OCI-LY7 (cell line): Measurements from ENCODE around the gene GRIK1. TPM values are rescaled to one million over a fixed set of nuclear protein-coding genes. Genes with fewer than 3 reads are reported as not detected.

ENCODE experiments used
- BruUV-seq: library from RNA; stranded (reverse); fragments of 400-500 nt; replicated peaks from 2 replicates; lab custom pipeline; 2021; lab: Mats Ljungman, UMichigan
- CTCF ChIA-PET: fragments of 300-600 bp; sonication (Branson Sonifier 250); formaldehyde crosslinking; loops from one replicate; lab custom pipeline; 2022; ENCODE audit warnings: antibody characterized with exemption; ENCODE audit not compliant: unreplicated experiment; lab: Charles Lee
- POLR2A ChIA-PET: fragments of 300-600 bp; sonication (Branson Sonifier 250); formaldehyde crosslinking; loops from one replicate; lab custom pipeline; 2022; ENCODE audit warnings: antibody characterized with exemption; lab: Charles Lee
- DNase-seq: peaks from one replicate; pipeline ENCODE4 v3.0.0-alpha.2; 2015; ENCODE audit warnings: low spot score
- H2AFZ ChIP-seq: fragments of 200-600 bp; sonication (generic), shearing (Covaris generic); 2 replicates; pipeline ENCODE4 v1.6.1; 2014; ENCODE audit warnings: mild to moderate bottlenecking, antibody characterized with exemption, low read length, moderate library complexity
- H3K27ac ChIP-seq: fragments of 200-600 bp; sonication (generic); 2 replicates; pipeline ENCODE4 v1.5.1; 2014; ENCODE audit warnings: mixed run types, low read depth, mild to moderate bottlenecking, moderate library complexity, low read length, inconsistent platforms; ENCODE audit not compliant: poor library complexity, severe bottlenecking
- H3K36me3 ChIP-seq: fragments of 200-600 bp; sonication (generic); 2 replicates; pipeline ENCODE4 v1.6.1; 2014; ENCODE audit warnings: mild to moderate bottlenecking, antibody characterized with exemption, low read length, moderate library complexity, mixed read lengths; ENCODE audit not compliant: insufficient read depth
- H3K4me1 ChIP-seq: fragments of 200-600 bp; sonication (generic); 2 replicates; pipeline ENCODE4 v1.5.1; 2014; ENCODE audit warnings: mild to moderate bottlenecking, low read length; ENCODE audit not compliant: insufficient read depth, poor library complexity, severe bottlenecking
- H3K4me2 ChIP-seq: fragments of 200-600 bp; sonication (generic); 2 replicates; pipeline ENCODE4 v1.6.1; 2014; ENCODE audit warnings: mild to moderate bottlenecking, low read length
- H3K4me3 ChIP-seq: fragments of 200-600 bp; sonication (generic); 2 replicates; pipeline ENCODE4 v1.5.1; 2014; ENCODE audit warnings: mild to moderate bottlenecking, low read depth, low read length; ENCODE audit not compliant: poor library complexity, severe bottlenecking
- H3K79me2 ChIP-seq: fragments of 200-600 bp; sonication (generic); 2 replicates; pipeline ENCODE4 v1.6.1; 2016; ENCODE audit warnings: low read depth, mild to moderate bottlenecking, low read length, moderate library complexity, mixed read lengths; ENCODE audit not compliant: insufficient read depth
- H3K9me2 ChIP-seq: fragments of 200-600 bp; sonication (generic); 2 replicates; pipeline ENCODE4 v1.6.1; 2016; ENCODE audit warnings: mild to moderate bottlenecking, low read length, mixed read lengths; ENCODE audit not compliant: insufficient read depth
- H3K9me3 ChIP-seq: fragments of 200-600 bp; sonication (generic); 2 replicates; pipeline ENCODE4 v1.6.1; 2014; ENCODE audit warnings: mild to moderate bottlenecking, mixed run types, low read length, mixed read lengths
- H4K20me1 ChIP-seq: fragments of 200-600 bp; sonication (generic); 2 replicates; pipeline ENCODE4 v1.6.1; 2014; ENCODE audit warnings: mild to moderate bottlenecking, antibody characterized with exemption, low read length, moderate library complexity, mixed read lengths; ENCODE audit not compliant: insufficient read depth
- EZH2phosphoT487 ChIP-seq: fragments of 200-600 bp; sonication (generic); IDR thresholded peaks from 2 replicates; pipeline ENCODE4 v1.6.1; 2018; ENCODE audit warnings: low read depth, borderline replicate concordance, mild to moderate bottlenecking, mixed run types, antibody characterized with exemption, low read length, moderate library complexity, mixed read lengths
- intact Hi-C: fragments of 100-400 bp; cut with micrococcal nuclease; formaldehyde crosslinking; loops from one replicate; pipeline ENCODE4 v1.10.0; 2022; ENCODE audit not compliant: unreplicated experiment
- total RNA-seq, 2 experiments: library from RNA; depleted of rRNA in 1 of 2; stranded (reverse); fragments of >200 nt in 1 of 2; shearing (Covaris generic) in 1 of 2; gene quantifications; 2 replicates each; pipeline ENCODE4 v1.2.3, GENCODE V29; 2014 to 2022
- TF ChIP-seq, protein P1 (sequence below): fragments of 200-600 bp; sonication (generic); conservative IDR thresholded peaks from 2 replicates; pipeline ENCODE4 v1.5.1; 2014; ENCODE audit warnings: mild to moderate bottlenecking, antibody characterized with exemption, low read length, moderate library complexity, mixed read lengths

The GRIK1 gene
- total RNA-seq, 2 experiments from 2014 or later: 4.1 TPM; not detected in 1

DNA sequence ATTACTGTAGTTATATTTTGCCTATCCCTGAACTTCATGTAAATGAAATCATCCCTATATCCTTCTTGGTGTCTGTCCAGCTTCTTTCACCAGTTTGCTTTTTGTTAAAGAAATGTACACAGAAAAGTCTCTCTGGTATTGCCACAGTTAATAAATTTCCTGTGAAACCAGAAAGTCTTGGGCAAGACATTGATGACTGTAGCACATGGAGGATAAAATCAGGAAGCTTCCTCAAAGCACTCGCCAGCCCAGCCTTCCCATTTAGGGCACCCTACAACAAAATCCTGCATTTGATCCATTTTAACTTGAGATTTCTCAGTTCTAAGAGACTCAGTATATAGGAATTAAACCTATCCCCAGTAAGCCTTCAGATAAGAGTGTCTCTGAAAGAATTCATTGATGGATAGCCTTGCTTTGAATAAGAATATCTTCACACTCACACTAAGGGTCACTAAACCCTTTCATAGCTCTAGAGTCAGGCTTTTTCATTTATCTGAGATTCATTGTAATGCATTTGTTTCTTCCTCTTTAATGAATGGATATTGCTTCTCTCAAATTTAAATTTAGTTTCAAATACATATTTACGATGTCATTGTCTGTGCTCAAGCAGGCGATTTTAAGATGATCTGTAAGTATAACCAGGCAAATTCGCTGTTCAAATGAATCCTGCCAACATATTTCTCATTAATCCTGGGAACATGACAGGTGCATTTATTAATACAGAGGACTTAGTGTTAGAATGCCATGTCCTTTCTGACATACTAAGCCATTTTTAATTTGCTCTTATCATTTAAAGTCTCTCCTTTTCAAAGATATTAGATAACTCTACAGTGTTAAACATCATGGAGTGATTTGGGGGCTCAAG lies 153.1 kb downstream of the GRIK1 start:
- POLR2A ChIA-PET: no interaction called here
- Histone ChIP-seq H3K79me2 (no peaks in the 10 kb centered on the region), H3K4me3 (no peak overlapping the region), H3K27ac (no peak overlapping the region), H3K4me1 (no peaks in the 10 kb centered on the region), H3K9me2 (no peaks in the 10 kb centered on the region), H3K4me2 (no peak overlapping the region), H3K36me3 (no peaks in the 10 kb centered on the region), H3K9me3 (no peaks in the 10 kb centered on the region), H2AFZ (no peak overlapping the region), H4K20me1 (no peaks in the 10 kb centered on the region)
- no peak for DNase-seq
- CTCF ChIA-PET: no interaction called here
- BruUV-seq: no TSS peak
- TF ChIP-seq, protein P1, sequence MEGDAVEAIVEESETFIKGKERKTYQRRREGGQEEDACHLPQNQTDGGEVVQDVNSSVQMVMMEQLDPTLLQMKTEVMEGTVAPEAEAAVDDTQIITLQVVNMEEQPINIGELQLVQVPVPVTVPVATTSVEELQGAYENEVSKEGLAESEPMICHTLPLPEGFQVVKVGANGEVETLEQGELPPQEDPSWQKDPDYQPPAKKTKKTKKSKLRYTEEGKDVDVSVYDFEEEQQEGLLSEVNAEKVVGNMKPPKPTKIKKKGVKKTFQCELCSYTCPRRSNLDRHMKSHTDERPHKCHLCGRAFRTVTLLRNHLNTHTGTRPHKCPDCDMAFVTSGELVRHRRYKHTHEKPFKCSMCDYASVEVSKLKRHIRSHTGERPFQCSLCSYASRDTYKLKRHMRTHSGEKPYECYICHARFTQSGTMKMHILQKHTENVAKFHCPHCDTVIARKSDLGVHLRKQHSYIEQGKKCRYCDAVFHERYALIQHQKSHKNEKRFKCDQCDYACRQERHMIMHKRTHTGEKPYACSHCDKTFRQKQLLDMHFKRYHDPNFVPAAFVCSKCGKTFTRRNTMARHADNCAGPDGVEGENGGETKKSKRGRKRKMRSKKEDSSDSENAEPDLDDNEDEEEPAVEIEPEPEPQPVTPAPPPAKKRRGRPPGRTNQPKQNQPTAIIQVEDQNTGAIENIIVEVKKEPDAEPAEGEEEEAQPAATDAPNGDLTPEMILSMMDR: no peak
- TF ChIP-seq EZH2phosphoT487: no peak
- intact Hi-C loops: no loop called here

DNA sequence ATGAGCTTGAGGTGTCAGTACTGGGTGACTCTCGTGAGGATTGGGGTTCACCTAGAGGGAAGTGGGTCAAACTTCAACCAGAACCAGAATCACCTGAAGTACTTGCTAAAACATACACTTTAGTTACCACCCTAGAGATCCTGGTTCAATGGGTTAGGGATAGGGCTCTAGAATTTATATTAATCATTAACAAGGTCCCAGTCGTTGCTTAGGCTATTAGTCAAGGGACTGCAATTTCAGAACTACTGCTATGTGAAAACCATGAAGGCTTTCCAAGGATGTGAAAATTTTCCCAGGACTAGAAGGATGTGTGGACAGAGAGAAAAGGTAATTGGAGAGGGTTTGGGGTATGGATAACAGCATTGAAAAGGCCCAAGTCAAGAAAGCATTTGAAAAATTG lies 162.6 kb downstream of the GRIK1 start:
- ChIA-PET POLR2A (no interaction called here), CTCF (no interaction called here)
- Histone ChIP-seq H3K36me3 (no peaks in the 10 kb centered on the region), H3K9me2 (no peaks in the 10 kb centered on the region), H3K4me1 (no peaks in the 10 kb centered on the region), H3K27ac (no peak overlapping the region), H3K4me3 (no peak overlapping the region), H3K4me2 (no peak overlapping the region), H4K20me1 (no peaks in the 10 kb centered on the region), H3K79me2 (no peaks in the 10 kb centered on the region), H2AFZ (no peak overlapping the region), H3K9me3 (no peaks in the 10 kb centered on the region)
- intact Hi-C loops: no loop called here
- no peak for TF ChIP-seq EZH2phosphoT487
- TF ChIP-seq, protein P1: no peak
- BruUV-seq: no TSS peak
- no peak for DNase-seq

DNA sequence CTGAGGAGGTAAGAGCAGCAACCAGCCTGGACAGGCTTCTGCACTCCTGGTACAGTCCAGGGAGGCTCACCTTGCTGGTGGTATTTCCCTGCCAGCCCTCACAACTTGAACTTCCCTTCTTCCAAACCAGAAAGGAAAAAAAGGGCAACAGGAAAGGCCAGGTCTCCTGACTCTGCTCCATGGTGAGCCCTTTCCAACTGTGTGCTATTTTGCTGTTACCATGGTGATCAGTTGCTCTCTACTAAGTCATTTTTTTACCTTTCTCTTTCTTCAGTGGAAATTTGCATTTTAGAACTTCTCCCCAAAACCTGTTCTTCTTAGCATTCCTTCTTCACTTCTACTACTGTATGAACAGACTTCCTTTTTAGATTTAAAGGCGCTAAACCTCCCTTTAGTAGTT lies 164.3 kb downstream of the GRIK1 start:
- POLR2A ChIA-PET: no interaction called here
- Histone ChIP-seq H3K36me3 (no peaks in the 10 kb centered on the region), H3K9me2 (no peaks in the 10 kb centered on the region), H4K20me1 (no peaks in the 10 kb centered on the region), H3K79me2 (no peaks in the 10 kb centered on the region), H3K9me3 (no peaks in the 10 kb centered on the region), H3K4me1 (no peaks in the 10 kb centered on the region), H3K4me3 (no peak overlapping the region), H3K27ac (no peak overlapping the region), H3K4me2 (no peak overlapping the region), H2AFZ (no peak overlapping the region)
- no peak for TF ChIP-seq EZH2phosphoT487
- TF ChIP-seq, protein P1: no peak
- no peak for DNase-seq
- CTCF ChIA-PET: interaction anchor here (0.5 kb wide), 1 partner anchor 367 kb away, joined by 3 read pairs; no protein-coding TSS in a partner anchor
- intact Hi-C loops: no loop called here
- BruUV-seq: no TSS peak
